Urothelium cell line (cell line): Measurements from ENCODE around the gene CEP120.
A peak's percentile ranks its signal among the peaks of the same experiment; 100 is the strongest.
"Not testable (repeated sequence)": the region's sequence is repeated elsewhere in the genome, so short reads cannot be mapped to it uniquely, and the experiment has no call there.

Experiments
- DNase-seq: peaks from one replicate; pipeline ENCODE4 v3.0.0; 2011; ENCODE audit warnings: low spot score, mixed read lengths
- FAIRE-seq: peaks from 2 replicates; lab custom pipeline; 2011; peaks lifted over from hg19 to GRCh38; lab: Jason Lieb, UNC

CEP120 gene

DNA sequence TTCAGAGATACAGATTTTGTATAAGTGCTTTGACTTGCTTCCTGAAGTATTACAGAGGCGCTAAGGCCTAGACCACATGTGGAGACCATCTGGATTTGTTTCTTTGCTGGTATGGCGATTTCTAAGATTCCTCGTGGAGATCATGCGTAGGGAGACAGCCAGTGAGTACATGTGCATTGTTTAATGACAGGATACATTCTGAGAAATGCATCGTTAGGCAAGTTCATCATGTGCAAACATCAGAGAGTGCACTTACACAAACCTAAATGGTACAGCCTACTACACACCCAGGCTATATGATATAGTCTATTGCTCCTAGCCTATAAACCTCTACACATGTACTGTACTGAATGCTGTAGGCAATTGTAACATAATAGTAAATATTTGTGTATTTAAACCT lies 16.5 kb upstream of the CEP120 start:
- DNase-seq (no peak), FAIRE-seq (no peak)

DNA sequence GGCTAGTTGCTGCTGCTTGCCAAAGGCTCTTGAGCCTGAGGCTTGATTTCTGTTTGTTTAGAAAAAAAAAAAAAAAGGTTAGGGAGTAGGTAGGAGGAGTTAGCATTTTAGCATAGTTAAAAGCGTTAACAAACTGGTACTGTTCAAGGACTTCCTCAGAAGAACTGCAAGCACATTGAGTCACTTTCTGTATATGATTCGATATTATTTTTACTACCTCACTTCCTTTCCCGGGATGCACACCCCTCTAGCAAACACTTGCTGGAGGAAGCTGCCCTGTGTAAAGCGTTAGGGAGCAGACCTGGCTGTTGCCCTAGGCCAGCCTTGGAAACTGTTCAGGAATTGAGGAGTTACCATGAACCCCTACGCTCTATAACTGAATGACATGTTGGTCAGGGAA lies 15.7 kb upstream of the CEP120 start:
- DNase-seq (no peak), FAIRE-seq (no peak)

DNA sequence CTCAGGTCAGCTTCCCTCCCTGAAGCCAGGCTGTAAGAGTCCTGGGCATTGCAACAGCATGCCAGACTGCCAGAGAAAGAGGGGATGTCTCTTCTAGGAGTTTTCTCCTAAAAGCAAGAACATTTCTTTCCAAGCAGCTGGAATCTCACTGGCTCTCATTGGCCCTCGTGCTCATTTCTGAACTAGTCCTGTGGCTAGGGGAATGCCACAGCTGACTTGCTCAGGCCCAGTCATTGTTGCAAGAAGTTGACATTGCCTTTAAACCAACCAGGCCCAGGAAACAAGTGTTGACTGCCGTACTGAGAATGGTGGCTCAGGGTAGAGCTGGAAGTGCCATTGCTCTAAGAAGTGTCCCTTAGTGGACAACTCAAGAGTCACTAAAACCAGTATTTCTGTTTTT lies 15.0 kb upstream of the CEP120 start:
- DNase-seq (no peak), FAIRE-seq (no peak)

DNA sequence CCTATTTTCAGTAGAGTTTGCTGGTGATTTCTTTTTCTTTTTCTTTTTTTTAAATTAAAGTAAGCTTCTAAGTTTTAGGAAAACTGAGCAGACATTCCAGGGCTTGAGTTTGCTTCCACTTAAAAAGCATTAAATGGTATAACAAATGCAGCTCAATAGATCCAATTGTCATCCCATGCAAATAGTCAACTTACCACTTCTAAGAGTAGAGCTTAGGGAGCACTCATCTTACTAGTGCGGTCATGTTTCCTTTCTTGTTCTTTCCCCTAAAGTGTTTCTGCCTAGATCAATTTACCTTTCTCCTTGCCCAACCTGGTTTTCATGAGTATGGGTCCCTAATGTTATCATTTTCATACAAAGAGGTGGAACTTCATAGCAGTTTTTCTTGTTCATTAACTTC lies 13.0 kb upstream of the CEP120 start:
- FAIRE-seq (no peak), DNase-seq (no peak)

DNA sequence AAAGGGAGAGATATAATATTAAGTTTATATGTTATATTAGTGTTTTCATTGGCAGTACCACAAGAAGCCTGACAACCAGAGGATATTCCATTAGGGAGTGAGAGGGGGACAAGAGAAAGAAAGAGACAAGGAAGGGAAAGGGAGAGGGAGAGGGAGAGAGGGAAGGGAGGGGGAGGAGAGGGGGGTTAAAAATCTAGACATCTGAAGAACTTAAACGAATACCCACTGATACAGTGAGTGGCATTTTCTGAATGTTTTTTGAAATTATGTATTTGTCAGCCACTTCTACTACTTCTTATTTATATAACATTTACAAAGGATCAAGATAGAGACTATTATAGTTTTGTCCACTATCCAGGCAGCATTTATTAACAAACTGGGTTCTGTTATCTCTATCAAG lies 11.6 kb upstream of the CEP120 start:
- FAIRE-seq (no peak), DNase-seq (no peak)

DNA sequence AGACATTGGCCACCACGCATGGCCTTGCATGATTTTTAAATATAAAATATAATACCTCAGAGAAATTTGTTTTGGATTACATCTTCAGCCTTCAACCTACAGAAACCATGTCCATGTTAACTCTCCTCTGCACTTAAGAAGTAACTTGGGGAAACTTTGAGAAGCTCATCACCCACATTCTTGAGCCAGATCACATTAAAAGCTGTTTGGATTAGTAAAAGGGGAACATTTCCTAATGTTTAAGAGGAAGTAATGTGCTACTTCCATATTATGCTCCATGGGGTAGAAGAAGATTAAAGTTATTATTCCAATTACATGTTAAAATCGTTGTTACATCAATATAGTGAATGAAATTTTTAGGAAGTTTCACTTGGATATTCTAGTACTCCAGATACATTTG lies 10.4 kb upstream of the CEP120 start:
- DNase-seq (no peak), FAIRE-seq (no peak)

DNA sequence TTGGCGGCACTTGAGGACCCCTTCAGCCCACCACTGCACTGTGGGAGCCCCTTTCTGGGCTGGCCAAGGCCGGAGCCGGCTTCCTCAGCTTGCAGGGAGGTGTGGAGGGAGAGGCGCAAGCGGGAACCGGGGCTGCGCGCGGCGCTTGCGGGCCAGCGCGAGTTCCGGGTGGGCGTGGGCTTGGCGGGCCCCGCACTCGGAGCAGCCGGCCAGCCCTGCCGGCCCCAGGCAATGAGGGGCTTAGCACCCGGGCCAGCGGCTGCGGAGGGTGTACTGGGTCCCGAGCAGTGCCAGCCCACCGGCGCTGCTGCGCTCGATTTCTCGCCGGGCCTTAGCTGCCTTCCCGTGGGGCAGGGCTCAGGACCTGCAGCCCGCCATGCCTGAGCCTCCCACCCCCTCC lies 7.2 kb upstream of the CEP120 start:
- not testable (repeated sequence) for FAIRE-seq, DNase-seq

DNA sequence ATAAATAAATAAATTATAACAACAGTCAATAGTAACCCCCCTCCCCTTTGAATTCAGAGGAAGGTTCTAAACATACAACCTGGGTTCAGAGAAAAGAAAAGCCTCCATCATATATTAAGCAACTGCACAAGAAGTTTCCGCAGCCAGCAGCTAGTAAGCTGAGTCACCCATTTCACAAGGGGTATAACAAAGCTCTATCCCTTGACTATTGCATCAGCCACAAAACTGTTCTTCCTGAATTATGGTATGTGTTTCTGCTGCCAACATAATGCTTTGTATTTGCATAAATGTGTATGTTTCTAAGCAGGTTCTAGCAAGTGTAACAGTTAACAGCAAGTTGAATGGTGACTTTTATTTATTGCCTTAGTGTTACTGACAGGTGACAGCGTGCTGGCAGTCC lies 6.8 kb upstream of the CEP120 start:
- peak; percentile 37 for DNase-seq
- no peak for FAIRE-seq

DNA sequence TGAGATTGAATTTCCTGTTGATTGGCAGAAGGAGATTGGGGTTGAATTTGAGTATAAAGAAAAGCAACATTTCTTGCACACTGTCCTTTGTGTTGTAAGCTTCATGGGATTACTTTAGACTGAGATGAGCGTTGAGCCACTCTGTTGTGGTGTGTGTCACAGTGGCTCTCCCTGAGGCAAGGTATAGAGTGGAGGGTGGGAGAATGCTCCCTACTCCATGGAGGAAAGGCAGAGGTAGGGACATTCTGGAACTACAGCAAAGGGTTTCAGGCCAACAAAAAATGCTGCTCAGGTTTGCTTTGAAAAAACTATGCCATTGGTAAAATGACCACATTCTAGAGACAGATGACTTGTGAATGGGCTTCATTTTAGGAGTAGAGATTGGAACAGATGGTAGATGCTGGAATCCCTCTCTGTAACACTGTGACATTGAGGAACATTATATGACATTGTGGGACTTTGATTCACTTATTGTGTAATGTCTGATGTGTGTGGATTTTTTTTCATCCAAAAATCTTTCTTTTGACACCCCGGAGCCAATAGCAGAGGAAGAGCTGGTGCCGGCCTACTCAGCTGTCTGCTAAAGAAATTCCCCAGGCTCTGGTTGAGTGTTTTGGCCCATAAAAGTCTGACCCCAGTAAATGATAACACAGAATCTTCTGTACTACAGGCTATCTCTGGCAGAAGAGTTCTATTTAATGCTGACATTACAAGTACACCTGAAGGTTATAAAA lies 6.2 kb upstream of the CEP120 start:
- no peak for FAIRE-seq
- no peak for DNase-seq

DNA sequence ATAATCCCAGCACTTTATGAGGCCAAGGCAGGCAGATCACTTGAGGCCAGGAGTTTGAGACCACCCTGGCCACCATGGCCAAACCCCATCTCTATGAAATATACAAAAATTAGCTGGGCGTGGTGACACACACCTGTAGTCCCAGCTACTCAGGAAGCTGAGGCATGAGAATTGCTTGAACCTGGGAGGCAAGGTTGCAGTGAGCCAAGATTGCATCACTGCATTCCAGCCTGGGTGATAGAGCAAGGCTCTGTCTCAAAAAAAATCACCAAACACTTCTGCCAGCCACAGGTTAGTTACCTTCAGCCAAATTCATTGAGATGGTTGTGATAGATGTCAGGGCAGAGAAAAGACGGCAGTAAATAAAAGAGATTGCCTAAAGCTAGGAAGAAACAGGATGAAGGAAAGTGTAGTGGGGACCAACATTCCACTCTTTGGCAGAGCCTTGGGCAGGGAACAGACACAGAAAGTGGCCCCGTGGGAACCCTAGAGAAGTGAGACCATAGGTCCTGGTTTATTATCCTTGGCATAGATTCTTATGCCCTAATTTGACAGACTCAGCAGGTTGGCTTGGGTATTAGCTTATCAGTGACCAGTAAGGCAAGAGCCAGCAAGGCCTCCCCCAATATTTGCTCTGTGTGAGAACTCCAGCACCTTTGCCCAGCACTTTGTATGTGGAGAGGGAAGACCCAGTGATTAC lies 5.5 kb upstream of the CEP120 start:
- FAIRE-seq = no peak

DNA sequence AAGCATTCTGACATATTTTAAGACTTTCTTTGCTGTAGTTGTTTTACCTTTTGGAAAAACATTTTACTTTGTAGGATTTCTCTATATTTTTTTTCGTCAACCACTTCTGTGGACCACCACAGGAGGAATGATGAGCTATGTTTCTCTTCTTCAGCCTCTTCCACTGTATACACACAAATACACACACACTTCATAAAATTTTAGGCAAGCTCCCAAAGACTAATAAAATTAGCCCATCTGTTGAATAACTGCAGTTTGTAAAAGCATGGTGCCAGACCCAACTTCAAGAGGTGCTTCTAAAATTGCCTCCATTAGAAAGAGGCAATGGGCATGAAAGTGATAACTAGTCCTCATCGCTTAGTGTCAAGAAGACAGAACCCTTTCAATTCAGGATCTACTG lies 4.1 kb upstream of the CEP120 start:
- FAIRE-seq (no peak), DNase-seq (no peak)

More for the DNA sequence above, 5.5 kb upstream of the CEP120 start:
- no peak for DNase-seq

DNA sequence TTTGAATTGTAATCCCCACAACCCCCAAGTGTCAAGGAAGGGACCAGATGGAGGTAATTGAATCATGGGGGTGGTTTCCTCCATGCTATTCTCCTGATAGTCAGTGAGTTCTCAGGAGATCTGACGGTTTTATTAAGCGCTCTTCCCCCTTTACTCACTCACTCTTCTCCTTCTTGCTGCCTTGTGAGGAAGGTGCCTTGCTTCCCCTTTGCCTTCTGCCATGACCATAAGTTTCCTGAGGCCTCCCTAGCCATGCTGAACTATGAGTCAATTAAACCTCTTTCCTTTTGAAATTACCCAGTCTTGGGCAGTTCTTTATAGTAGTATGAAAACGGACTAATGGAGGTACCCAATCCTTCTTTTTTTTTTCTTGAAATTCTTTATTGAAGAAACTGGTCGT lies 2.2 kb upstream of the CEP120 start:
- DNase-seq (no peak), FAIRE-seq (no peak)

DNA sequence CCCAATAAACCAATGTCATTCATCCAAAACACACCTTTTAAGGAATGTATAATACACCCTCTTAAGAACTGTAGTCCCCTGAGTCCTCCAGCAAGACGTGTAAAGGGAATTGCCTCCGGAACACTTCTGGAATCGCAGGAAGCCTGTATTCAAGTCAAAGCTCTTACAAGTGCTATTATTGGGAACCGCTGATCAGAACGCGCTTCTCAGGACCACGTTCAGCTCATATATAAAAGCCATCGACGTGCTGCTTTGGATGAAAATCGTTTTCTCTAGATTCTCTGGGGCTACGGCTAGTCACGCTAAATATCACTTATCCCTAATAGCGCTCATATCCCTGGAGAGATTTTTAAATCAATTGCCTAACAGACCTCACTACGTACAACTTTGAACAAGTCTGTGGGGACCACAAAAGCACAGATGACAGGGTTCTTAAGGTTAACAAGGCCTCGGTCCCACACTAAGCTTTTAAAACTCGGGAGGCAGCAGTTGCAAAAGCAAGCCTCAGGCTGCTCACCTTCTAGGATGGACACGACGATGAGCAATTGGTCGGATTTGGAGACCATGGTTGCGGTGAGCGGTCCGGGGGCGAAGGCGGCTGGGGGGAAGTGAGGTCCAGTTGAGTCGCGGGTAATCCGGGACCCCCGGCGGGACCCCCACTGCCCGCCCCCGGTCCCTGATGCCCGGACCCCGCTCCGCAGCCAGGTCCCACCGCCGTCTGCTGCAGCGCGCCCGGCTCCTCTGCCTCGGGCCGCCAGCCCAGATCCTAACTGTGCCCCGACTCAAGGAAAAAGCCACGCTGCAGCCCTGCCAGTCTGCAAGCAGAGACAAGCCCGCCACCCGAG lies 548 bp downstream of the CEP120 start:
- FAIRE-seq (no peak), DNase-seq (peak; percentile 23)

DNA sequence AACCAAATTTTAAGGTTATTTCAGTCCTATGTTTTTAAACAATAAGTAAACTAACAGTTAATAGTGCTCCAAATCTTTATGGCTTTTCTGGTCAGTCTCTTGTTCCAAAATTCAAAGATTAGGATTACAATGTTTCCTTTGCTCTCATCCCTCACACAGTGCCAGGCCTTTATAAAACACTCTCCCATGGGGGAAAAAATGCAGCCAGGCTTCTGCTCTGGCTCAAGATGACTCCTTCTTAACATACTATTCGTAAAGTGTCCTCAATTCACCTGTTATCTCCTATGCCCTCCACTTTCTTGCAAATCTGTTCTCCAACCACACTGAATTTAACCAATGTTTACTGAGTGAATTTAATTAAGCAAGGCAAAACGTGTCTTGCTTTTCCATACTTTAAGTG lies 1.4 kb downstream of the CEP120 start:
- no peak for DNase-seq
- FAIRE-seq = no peak

DNA sequence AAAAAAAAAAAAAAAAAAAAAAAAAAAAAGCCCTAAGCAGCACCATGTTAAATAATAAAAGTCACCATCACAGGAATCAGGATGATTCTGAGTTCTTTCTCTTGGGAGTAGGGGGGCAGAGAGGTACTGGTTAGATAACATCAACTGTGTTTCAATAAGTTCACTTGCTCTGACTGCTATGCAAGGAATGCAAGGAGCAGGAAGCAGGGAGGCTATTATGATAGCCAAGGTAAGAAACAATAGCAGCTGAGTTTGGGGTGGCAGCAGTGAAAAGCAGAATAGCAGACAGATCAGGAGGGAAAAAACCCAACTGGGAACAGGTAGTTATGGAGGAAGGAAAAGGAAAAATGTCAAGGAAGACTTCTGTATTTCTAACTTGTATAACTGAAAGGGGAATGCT lies 8.2 kb downstream of the CEP120 start:
- FAIRE-seq (no peak), DNase-seq (no peak)

DNA sequence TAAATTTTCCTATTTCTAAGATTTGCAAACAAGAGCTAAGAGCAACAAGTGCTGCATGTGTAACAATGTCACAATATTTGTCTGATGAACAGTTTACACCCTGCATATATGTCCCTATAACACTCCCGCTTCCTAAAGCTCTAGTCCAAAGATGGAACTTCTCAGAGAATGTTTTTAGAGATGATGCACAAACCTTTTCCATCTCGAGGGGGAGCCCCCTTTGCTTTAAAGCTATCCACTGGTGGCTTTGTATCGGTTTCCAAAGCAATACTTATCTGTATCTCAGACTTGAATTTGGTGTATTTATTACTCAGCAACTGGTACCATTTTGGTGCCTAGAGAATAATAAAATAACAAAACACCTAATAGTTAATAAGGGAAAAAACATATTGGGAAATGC lies 11.0 kb downstream of the CEP120 start:
- FAIRE-seq = no peak
- no peak for DNase-seq

DNA sequence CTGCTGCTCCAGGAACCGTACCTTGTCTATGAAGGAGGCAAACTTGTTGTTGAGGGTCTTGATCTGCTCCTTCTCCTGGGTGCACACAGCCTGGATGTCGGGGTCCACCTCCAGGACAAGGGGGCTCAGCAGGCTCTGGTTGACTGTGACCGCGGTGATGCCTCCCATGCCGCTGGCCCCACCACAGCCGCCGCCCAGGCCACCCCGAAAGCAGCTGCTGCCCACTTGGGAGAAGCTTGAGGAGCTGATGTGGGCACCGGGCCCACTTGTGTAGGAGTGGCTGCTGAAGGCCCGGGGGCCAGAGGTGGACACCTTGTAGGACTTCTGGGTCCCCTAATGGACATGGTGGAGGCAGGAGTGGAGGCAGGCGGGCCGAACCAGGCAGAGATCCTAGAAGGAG lies 21.2 kb downstream of the CEP120 start:
- not testable (repeated sequence) for FAIRE-seq, DNase-seq

DNA sequence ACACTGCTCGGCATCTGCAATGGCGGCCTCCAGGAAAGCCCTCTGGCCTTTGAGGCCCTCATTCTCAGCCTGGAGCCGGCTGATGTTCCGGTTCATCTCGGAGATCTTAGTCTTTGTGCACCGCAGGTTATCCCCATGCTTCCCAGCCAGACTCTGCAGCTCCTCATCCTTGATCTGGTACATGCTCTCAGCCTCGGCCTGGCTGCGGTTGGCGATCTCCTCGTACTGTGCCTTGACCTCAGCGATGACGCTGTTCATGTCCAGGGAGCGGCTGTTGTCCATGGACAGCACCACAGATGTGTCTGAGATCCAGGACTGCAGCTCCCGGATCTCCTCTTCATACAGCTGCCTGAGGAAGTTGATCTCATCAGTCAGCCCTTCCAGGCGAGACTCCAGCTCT lies 21.9 kb downstream of the CEP120 start:
- DNase-seq = no peak
- FAIRE-seq = peak; percentile 48

DNA sequence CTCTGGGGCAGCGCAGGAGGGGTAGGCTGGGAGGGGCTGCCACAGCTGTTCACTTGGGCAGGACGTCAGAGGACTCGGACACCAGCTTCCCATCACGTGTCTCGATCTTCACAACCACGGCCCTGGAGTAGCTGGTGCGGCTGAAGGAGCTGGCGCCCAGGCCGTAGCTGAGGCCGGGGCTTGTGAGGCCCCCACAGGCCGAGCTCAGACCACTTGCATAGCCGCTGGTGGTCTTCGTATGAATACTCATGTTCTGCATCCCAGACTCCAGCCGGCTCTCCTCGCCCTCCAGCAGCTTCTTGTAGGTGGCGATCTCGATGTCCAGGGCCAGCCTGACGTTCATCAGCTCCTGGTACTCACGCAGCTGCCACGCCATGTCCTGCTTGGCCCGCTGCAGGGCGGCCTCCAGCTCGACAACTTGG lies 22.3 kb downstream of the CEP120 start:
- not testable (repeated sequence) for FAIRE-seq, DNase-seq

DNA sequence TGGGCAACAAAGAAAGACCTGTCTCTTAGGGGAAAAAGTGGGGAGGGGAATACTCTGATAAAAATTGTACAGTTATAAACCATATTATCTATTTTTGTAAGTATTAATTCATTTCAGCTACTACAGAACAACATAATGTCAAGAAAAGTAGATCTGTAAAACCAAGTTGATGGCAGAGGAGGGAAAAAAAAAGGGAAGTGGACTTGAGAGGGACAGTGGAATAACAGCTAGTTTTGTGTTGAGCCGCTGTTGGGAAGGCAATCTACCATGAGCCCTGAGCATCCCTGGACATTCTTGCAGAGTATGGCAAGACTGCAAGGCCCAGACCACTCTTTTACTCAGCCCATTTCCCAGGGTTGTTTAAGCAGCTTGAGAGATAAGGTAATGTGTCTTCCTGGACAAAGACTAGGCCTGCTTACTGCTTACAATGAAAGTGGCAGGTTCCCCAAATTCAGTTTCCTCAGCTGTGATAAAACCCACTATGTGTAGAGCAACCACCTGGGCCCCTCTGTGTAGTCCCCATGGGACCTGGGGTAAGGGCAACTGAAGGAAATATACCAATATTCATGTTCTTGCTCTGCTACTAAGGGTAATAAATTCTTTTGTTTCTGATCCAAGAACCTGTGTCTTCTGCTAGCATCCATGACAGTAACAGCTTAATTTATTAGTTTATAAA lies 25.0 kb downstream of the CEP120 start:
- no peak for FAIRE-seq
- no peak for DNase-seq

DNA sequence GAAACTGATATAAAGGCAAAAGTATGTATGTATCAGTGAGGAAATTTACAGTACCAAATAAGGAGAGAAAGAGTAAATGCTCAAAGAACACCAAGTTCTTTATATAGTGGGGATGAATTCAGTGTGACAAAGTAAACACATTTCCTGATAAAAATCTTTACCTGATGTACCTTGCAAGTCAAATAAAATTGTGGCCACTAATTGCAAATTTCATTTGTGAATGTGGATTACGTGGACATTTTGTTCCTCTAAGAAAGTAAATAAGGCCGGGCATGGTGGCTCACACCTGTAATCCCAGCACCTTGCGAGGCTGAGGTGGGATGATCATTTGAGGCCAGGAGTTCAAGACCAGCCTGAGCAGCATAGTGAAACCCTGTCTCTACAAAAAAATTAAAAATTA lies 25.7 kb downstream of the CEP120 start:
- FAIRE-seq (no peak), DNase-seq (no peak)
